Mononuclear cell (primary cell): Measurements from ENCODE around the gene PIK3C2G. TPM values are rescaled to one million over a fixed set of nuclear protein-coding genes. Genes with fewer than 3 reads are reported as not detected.

Experiments used
- total RNA-seq: library from RNA; depleted of rRNA; stranded (reverse); fragments of >200 nt; gene quantifications from one replicate; pipeline ENCODE4 v1.2.3, GENCODE V29; 2012

The PIK3C2G gene
- total RNA-seq, 1 donor: not detected

Other genes with a start within 250 kb of the PIK3C2G start
- not detected for gene RERGL, start 171.3 kb upstream of the PIK3C2G start, total RNA-seq